GM19351 (cell line): ENCODE data around the gene INPP1.

Experiments
- ATAC-seq: cut with Tn5 transposase; IDR thresholded peaks from one replicate; pipeline ENCODE4 v1.9.1; 2021; ENCODE audit warnings: mild to moderate bottlenecking, moderate library complexity; ENCODE audit not compliant: unreplicated experiment

Gene INPP1

DNA sequence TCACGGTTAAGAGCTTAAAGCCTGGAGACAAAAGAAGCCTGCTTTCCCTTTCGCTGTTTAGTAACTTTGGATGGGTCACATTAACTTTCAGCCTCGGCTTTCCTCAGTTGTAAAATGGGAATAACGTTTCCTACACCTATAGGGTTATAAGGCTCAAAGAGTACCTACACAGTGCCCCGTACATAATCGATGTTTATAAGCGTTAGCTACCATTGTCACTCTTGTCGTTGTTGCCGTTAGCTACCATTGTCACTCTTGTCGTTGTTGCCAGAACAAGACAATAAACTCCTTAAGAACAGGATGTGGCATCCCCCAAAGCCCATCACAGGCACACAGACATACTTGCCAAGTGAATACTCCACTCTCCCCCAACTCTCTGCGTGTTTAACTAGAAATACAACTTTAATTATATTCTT is 63.9 kb downstream of the INPP1 start:
- ATAC-seq, result no peak

DNA sequence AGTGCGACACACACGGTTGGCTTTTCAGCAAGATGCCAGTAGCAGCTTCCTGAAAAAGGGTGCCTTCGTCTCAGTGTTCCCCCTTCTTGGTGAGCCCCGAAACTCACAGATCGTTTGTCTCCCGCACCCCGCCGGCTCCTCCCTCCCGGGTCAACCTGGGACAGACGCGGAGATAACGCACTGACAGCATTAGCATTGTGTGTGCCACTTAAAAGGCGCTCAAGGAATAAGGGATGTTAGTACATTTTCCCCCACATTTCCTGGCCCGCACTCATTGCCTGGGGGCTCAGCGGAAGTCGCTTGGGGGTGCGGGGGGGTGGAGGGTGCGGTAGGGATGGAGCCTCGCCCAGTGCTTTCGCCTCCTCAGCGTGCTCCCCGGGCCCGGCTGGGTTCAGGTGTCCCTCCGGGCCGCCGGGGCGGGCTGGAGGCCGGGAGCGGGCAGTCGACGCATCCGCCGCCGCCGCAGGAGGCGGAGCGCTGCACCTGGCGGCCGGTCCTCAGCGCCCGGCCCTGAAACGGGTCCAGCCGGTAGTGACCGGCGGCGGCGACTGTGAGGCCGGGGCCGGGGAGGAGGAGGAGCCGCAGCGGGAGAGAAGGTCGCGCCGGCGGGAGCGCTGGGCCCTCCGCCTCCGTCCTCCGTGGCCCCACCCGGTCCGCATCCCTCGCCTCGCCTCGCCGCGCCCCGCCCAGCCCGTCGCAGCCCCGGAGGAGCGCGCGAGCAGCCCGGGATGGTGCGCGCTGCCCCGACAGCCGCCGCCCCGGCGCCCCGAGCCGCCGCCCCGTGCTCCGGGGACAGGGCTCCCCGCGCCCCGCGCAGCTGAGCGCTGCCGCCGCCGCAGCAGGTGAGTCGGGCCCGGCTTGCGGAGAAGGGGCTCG is 64.5 kb downstream of the INPP1 start, which contains the start of gene MFSD6:
Gene MFSD6, plus strand, starts transcription at position 694 of the 876 bp plus-strand sequence. CDS start 27,675 bp downstream, outside the sequence.
- ATAC-seq, result peak; percentile 54

DNA sequence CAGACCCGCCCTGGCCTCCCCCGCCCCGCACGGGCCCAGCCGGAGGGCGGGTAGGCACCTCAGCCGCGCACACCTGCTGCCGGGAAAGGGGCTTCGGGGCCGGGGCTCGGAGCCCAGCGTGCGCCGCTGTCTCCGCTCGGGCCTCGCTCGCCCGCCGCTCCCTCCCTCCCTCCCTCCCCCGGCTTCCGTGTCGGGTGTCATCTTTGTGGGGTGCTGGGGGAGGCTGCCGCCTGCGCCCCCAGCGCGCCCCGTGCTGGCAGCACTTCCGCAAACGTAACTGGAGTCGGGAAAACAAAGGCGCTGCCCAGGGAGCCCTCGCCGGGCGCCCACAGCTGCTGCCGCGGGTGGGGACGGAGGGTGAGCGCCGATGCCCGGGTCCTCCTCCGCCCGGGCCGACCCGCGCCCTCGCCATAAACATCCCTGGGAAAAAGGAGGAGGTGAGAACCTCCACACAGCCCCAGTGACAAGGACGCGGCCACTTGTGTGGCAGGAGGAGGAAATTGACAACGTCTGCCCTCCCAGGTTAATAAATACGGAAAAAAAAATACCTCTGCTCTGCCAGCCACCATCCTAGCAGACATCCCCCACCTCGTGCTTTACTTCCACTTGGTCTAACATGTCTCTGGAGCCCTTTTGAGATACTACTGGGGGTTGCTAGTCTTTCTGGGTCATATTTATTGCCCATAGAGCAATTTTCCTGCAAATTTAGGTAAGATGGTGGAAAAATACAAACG is 65.3 kb downstream of the INPP1 start:
- peak; percentile 59 for ATAC-seq

DNA sequence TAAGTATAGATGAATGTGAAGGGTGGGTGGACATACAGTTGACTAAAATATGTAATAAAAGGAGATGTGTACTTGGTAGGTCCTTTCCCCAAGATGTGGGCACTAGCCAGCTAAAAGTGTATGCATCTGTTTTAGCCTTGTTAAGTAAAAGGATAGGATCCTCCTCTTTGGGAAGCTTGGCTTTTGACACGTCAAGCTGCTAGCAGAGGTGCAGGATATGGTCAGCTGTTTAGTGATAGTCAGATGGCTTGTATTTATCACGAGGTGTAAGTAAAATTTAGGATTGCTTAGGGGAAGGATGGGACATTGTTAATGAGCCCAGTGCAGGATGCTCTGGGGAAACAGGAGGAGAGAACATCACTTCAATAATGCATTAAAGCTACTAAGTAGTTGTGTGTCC is 66.2 kb downstream of the INPP1 start:
- no peak for ATAC-seq

DNA sequence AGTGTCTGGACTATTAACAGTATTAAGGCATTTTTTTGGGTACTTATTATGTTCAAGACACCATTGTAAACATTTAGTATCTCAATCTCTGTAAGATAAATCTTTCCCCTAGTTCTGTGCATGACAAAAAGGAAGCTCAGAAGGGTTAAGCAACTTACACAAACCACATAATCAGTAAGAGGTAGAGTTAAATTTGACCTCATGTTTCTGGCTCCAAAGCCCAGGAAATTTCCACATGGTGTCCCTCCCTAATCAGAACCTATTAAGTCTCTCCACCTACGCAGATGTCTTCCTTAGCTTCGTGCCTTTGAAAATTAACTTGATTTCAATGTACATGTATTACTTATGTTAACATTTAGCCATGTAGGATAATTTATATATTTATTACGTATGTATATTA is 66.8 kb downstream of the INPP1 start:
- no peak for ATAC-seq

DNA sequence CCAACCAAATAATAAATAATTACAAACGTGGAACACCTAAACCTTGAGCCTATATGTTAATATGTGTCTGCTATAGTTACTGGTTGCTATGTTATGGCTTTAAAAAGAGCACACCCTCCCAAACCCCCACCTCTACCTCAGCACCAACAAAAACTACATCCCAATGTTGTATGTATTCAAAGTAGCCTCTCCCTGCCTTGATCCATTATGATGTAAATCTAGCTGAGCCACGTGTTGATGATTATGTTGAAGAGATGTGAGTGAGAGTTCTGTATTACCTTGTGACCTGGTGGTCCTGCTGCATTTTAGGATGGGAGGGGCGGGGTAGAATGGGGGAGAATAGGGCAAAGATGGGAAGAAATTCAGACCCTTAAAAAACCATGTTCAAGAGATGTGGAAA is 69.6 kb downstream of the INPP1 start:
- ATAC-seq, result no peak

DNA sequence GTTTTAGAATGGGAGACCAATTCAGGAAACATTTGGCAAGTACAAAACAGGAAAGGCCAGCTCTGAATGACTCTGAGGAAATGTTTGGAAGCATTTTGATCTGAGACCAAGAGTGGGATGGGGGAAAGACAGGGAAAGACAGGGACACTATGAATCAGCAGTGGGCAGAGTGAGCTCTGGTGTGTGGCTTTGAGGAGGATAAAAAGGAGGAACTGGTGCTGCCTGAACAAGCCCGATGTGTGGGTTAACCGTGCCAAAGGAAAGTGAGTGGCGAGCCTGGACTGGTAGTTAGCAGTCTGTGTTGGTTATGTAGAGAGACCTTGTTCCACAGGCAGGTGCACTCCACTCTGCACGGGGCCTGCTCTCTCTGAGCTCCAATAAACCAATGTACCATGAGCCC is 70.0 kb downstream of the INPP1 start:
- ATAC-seq, result no peak

DNA sequence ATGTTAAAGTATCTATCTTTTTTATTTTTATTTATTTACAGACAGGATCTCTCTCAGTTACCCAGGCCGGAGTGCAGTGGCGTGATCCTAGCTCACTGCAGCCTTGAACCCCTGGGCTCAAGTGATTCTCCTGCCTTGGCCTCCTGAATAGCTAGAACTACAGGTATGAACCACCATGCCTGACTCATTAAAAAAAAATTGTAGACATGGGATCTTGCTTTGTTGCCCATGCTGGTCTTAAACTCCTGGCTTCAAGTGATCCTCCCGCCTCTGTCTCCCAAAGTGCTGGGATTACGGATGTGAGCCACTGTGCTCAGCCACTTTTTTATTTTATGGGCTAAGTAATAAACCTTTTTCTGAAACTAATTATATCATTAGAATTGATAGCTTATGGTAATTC is 71.9 kb downstream of the INPP1 start:
- no peak for ATAC-seq

DNA sequence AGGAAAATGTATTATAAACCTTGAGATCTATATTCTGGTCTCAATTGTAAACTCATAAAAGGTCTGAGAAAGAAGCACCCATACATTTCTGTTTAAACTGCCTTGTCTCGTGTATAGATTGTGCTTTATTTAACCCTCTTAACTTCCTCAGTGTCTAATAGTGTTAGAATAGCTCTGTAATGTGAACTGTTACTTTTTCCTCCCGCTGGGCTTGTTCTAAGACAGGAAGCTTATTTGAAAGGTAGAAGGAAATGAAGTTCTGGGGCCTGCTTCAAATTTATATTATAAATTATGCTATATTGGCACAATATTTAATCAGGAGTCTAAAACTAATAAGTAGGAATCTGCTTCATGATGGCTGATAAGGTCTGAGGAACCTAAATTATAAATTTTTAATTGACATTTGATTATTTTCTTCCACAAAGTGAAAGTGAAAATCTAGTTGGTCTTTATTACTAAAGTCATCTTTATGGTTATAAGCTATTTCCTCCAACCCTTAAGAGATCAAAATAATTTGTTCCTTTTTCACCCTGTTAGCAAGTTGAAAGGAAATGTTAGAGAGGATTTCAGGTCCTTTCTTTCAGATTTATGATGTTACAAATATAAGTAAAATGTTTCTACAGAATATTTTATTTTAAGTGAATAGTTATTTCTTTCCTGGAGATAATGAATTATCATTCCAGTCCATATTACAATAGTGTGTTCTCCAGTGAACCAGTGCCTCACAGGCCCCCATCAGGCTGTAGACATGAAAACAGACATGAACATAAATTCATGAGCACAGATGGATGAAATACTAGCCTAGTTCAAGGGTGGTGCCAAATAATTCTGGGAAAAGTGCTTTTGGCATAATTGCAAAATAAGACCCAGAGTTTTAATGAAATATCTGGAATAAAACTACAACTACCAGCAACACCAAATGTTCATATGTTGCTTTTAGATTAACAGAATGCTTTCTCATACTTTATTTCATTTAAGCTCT is 72.7 kb downstream of the INPP1 start:
- ATAC-seq, result no peak

DNA sequence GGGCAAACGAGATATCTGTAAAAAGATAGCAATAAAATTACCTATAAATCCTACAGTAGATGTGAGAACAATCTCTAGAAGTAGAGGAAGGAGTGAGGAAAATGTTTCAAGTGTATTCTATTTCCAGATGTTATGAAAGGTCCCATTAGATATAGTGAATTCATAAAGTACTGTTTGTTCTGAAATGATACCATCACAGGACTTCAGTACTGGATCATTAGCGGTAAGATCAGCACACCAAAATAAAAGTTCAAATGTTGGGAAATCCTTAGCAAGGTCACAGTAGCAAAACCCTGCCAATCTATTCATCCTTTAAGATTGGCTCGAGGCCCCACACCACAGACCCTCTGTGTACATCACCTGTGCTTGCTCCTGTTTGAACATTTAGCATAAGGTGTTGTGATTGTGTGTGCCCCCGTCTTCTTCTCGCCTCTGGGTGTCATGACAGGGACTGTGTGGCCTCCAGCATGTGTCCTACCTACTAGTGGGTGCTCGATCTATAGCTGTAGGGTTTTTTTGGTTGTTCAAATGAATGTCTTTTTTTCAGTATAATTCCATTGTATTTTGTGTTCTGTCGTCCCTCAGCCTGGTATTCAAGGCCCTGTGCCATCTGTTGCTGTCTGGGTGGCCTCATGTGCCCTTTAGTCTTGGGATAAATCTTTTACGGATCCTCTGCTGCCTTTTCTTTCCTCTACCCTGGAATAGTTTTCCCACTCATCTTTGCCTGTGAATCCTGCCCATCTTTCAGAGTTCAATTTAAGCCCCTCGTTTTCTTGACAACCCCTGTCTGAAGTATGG is 73.9 kb downstream of the INPP1 start:
- ATAC-seq, result no peak

DNA sequence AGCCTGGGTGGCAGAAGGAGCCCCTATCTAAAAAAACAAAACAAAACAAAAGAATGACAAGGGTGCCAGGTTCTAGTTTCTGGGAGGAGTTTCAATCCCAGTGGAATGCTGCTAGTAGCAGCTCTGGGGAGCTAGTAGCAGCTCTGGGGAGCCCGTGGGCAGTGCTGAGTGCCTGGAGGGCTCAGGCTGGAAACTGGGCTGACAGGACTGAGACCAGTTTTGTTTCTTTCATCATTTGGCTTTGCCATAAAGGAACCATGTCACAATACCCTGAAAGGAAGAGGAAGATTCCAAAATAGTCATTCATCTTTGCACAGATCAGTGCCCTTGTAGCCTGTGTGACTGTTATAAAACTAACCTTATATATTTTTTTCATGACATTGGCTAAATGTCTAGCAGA is 75.3 kb downstream of the INPP1 start:
- no peak for ATAC-seq

DNA sequence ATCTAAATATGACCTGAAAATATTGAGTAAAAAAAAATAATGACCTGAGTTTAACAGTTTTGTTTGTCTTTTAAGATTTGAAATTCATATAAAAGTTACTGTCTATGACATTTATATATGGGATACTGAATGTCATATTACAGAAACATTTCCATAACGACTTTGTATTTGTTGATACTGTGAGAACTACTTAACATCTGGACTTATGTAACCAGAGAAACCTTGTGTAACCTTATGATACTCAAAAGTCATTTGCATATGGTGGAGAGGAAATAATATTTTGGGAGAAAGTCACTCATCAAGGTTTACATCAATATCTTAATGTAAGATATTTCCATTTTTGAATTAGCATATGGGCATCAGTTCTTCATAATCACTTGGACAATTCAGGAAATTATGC is 77.4 kb downstream of the INPP1 start:
- no peak for ATAC-seq
